Right forelimb (tissue), 1 donor: ENCODE measurements around the gene YBX2.
A peak's percentile ranks its signal among the peaks of the same experiment; 100 is the strongest.
"Not testable (repeated sequence)": the region's sequence is repeated elsewhere in the genome, so short reads cannot be mapped to it uniquely, and the experiment has no call there.

Source experiments
- DNase-seq: peaks from one replicate; pipeline ENCODE4 v3.0.0-alpha.2; 2018

YBX2 gene

DNA sequence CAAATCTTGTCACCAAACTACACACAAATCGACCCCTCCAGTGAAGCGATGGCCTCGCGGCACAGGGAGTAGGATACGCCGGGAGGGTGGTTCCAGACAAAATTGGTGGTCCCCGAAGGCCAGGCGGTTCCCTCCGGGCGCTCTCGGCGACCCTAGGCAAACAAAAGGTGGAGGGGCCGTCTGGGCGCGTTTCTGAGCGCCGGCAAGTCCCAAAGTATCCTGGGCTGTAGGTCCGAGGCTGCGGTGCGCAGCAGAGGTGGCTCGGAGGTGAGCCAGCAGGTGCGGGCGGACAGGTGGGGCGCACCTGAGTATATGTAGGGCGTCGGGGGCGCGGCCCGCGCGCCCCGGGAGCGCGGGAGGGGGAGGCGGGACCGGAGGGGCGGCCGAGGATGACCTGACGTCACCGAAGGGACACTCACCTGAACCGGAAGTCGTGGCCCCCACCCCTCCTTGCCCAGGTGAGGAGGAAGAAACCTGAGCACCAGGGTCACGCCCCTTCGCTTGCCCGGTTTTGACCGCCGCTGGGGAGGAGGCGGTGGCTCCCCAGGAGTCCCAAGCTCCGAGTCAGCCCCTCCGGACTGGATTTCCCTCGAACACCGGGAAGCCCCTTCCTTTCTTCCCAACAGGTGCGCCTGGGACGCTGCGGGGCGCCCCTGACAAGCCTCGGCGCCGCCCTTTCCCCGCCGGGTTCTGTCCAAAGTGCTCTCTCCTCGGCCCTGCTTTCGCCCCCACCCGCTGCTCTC, 32.1 kb downstream of the YBX2 start, which contains the start of gene CLDN7:
Gene CLDN7 (minus strand): TSS at position 287 of the 743 bp plus-strand sequence. CDS start 435 bp downstream, outside the sequence.
- DNase-seq, result no peak

DNA sequence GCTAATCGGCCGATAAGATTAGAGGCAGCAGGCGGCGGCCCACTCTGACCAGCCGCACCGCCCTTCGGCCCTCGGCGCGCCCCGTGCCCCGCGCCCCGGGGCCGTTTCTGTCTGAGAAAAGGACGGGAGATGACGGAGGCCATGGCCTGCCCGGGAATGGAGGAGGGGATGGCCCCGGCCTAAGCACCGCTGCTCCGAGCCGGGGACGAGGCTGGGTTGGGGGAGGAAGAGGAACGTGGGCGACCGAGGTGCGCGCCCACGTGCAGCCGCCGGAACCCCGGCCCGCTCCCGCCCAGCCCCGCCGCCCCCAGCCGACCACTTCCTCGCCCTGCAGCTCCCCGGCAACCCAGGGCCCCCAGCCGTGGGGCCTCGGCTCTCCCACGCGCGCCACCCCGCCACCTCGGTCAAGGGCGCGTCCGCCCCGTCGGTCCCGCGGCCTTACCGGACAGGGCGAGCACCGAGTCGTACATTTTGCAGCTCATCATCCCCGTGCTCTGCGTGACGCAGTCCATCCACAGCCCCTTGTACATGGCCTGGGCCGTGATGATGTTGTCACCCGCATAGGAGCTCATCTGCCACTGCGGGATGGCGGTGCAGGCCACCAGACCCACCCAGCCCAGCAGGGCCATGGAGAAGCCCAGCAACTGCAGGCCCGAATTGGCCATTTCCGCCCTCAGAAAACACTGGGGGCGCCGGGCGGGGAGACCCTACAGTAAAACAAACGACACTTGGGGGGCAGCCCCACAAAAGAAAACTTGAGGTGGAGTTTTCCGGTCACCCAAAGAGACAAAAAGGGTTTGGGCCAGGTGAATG, 32.9 kb downstream of the YBX2 start:
- no peak for DNase-seq

DNA sequence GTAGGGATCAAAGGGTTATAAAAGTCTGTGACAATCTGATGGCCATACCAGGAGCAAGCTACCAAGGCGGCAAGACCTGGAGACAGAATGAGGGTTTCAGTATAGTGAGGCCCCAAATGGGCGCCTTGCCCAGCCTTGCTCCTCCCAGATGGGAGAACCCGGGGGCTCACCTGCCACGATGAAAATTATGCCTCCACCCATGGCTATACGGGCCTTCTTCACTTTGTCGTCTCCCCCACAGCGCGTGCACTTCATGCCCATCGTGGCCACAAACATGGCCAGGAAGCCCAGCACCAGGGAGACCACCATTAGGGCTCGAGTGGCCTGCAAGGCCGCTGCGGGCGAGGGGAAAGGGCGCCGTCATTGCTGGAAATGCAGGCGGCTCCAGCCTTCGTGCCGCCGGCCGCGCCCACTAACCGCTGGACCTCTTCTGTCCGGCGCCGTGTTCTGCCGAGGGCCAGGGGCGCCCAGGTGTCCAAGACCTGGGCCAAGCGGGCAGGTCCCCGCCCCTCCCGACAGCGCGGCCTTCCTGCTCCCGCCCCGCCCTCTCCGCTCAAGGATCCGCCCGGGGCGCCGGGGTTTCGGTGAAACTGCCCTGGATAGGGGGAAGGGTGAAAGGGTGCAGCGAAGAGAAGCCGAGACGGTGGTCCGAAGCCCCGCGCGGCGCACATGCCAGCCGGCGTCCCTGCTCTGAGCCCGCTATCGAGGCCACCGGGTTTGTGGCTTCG, 33.6 kb downstream of the YBX2 start:
- DNase-seq, result peak; percentile 59

DNA sequence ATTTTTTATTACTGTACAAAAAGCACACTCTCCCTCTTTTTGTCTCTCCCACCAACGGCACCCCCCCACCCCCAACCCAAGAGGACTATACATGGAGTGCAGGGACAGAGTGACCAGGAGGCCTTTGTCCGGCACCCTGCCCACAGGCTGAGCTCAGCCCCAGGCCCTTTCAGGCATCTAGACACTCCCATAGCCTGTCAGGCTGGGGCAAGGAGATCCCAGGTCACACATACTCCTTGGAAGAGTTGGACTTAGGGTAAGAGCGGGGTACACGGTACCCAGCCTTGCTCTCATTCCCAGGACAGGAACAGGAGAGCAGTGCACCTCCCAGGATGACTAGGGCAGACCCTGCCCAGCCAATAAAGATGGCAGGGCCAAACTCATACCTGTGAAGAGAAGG, 34.3 kb downstream of the YBX2 start:
- no peak for DNase-seq

DNA sequence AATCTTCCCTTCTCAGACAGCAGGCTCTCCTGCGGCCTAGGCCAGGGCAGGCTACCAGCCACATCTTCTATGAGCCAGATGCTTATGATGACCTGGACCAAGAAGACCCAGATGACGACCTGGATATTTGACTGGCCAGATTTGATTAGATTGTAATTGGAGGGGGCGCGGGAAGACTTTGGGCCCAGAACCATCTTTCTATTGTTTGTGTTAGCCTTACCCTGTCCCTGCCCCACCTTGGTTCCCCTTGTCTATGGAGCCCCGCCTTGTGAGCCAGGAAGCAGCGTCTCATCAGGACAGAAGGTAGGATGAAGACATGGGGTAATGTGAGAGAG, 34.9 kb downstream of the YBX2 start:
- DNase-seq, result no peak

DNA sequence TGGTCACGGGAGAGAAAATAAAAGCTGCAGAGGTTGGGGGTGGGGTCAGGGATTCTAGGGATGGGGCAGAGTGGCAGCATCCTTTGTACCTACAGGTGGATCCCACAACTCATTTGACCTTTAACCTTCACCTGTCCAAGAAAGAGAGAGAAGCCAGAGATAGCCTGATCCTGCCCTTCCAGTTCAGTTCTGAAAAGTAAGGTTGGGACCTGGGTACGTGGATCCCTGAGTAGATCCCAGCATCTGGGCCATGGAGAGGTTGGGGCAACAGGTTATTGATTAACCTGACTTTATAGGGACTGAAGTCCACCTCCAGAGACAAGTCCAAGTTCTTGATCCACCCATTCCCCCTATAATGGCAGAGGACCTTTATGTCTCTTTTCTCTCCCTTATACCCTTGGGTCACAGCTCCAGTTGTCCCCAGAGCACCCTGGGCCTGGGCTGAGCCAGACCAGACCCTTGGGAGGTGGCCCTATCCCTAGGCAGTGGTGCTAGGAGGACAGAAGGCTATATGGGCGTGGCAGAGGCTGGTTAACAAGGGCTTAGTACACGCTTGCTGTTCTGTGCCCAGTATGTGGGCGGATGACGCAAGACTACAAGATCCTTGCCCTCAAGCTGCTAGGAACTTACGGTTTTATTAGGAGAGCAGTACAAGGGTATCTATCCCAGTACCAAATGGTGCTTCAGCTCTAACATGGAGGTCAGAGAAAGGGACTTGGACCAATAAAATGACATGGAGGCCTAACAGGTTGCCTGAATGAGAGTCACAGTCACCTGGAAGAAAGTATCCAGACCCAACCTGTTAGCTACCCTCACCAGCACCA, 35.5 kb downstream of the YBX2 start:
- no peak for DNase-seq

DNA sequence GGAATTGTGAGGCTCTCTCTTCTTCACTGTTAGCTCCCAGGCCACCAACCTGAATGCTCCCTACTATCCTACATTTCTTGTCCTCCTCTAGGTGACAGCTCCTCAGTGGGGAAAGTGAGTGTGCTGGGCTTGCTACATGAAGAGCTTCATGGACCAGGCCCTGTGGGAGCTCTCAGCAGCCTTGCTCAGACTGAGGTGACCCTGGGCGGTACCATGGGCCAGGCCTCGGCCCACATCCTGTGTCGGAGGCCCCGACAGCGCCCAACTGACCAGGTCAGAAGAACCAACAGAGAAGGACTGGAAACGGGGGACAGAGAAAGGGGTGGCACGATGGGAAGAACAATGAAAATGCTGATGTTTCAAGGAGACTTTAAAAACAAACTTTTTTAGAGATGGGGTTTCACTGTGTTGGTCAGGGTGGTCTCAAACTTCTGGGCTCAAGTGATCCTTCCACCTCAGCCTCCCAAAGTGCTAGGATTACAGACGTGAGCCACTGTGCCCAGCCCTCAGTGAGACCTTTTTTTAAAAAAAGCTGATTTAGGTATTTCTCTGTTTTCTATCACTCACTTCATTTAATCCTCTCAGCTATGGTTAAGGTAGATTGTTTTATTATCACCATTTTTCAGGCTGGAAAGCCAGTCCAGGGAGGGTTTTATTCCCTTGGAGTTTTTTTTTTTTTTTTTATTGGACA, 37.5 kb downstream of the YBX2 start:
- no peak for DNase-seq

DNA sequence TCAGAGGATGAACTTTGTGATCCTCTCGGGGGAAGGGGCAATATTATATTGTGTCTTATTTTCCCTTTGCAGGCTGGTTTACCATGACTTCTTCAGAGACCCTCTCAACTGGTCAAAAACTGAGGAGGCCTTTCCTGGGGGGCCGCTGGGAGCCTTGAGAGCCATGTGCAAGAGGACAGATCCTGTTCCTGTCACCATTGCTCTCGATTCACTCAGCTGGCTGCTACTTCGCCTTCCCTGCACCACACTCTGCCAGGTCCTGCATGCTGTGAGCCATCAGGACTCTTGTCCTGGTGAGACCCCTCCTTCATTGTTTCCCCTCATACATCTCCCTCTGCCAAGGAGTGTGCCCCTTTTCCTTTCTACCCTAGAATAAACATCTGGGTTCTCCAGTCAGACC, 39.9 kb downstream of the YBX2 start:
- DNase-seq, result no peak

DNA sequence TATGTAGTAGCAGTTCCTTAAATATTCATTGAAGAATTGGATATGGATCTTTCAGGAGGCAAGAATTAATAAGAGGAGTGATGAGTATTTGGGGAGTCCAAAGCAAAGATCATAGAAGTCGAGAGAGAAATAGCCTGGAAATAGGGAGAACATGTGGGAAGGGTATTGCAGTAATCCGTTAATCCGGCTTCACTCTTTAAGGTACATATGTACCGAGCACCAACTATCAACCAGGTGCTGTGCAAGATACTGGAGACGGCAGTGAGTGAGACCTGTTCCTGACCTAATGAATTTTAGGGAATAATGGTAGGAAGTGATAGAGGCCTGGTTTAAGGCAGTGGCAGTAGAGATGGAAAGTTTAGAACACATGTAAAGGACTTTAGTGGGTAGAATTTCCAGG, 41.4 kb downstream of the YBX2 start:
- DNase-seq, result no peak

DNA sequence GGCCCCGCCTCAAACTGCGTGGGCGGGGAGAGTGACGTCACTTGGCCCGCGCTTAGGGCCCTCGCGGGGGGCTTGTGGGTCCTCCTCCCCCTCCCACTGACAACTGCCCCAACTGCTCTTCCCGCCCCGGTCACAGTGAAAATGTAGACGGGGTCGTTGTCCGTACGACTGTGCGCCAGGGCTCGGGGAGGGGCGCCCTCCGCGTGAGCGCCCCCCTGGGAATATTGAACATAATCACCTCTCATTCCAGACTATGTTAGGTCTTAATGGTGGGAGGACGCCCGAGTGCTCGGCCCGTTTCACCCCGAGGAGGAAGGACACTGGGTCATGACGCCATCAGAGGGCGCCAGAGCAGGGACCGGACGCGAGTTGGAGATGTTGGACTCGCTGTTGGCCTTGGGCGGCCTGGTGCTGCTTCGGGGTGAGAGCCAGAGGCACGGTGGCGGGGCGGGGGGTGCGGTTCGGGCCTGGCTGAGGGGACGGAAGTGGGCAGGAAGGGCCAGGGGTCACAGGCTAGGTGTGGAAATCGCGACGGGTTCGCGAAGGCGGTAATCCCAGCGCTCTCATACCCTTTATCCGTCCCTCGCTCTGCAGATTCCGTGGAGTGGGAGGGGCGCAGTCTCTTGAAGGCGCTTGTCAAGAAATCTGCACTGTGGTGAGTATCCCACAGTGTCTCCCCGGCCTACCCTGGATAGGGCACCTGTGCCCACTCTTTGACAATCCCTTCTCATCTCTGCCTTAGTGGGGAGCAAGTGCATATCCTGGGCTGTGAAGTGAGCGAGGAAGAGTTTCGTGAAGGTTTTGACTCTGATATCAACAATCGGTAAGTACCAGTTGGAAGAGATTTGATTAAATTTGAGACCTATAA, 42.0 kb downstream of the YBX2 start, which contains the start of gene ELP5:
Gene ELP5 (plus strand): TSS at position 40 of the 868 bp plus-strand sequence. CDS start 336 bp downstream, at position 376.
- DNase-seq, result peak; percentile 99

DNA sequence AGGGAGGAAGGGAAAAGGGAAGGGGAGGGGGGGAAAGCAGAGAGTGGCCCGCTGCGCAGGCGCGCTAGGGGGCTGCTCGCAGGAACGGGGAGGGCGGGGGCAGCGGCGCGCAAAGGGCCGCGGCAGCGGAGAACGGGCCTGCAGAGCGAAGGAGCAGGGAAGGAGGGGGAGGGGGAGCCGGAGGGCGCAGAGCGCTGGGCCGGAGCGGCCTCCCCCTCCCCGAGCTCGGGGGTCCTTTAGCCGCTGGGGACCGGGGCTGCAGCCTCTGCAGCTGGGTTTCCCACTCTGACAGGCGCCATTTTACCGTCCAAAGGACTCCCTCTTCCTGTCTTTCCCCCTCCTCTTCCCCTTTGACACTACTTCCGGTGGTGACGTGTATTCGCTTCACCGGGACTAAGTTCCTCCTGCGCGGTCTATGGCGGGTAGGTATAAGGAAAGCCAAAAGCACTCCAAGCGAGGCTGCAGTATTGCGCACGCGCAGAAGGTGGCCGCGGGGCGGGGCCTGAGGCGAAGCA, 42.7 kb downstream of the YBX2 start, which contains the start of gene CTDNEP1:
Gene CTDNEP1 (minus strand): TSS at position 74 of the 515 bp plus-strand sequence. CDS start 438 bp downstream, outside the sequence.
- DNase-seq, result no peak

DNA sequence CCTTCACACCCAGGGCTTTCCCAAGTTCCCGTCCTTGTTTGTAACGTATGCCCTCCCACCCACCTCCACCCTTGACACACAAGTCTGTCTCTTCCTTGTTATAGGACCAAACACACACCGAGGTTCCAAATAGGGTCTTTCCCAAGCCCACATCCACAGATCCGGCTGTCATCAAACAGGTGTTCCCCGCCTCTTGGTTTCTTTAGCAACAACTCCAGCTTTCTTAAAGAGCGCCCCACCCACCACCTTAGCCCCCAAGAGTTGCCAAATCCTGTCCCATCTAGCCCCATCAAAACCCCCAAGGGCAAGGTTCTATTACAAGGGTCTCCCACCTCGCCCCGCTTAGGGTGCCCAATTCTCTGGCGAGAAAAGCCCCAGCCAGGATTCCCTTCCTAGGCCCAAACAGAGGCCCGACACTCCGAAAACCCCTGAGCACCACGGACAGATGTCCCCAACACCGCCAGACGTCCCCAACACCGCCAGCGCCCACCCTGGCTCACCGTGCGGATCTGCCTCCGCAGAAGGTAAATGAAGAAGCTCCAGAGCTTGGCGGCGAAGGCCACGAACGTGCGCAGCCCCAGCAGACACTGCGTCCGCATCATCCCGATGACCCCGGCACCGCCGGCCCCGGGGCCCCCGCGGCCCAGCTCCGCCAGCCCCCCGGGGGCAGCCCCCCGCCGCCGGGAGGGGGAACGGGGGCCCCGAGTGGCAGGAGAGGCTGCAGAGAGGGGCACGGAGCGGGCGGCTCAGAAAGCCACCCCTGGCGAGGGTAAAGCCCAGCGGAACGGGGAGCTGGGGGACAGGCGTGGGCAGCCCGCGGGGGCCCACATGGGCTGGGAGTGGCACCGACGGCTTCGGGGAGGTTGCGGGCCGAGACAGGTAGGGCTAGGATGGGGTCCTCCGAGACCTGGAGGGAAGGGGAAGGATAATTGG, 43.5 kb downstream of the YBX2 start:
- DNase-seq, result no peak

DNA sequence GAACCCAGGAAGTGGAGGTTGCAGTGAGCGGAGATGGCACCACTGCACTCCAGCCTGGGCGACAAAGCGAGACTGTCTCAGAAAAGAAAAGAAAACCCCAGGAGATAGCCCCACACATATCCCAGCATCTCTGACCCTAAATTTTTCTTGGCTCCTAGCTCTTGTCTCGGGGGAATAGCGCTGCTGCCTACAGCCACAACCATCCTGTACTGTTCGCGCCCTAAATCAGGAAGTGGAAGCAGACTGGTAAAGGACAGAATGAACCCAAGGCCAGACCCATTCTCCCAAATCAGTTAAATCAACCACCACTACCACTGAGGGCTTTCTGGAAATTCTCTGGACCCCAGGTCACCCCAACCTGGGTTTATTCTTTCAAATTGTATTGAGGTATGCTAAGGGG, 44.6 kb downstream of the YBX2 start:
- DNase-seq, result no peak

DNA sequence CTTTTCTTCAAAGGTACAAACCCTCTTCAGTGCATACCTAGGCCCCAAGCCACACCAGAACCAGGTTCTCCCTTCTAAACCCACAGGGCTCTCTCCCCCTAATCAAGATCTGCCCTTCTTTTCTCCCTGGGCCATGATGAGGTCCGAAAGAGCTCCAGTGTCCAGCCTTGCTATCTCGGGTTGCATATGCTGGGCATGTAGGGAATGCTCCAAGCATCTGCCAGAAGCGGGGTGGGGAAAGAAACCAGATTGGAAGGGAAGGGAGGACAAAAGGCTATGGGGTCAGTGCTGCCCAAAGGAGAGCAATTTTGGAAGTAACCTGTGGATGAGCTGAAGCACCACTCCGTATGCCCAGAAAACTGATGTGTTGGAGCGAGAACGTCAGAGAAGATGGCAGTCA, 45.2 kb downstream of the YBX2 start:
- DNase-seq, result no peak

DNA sequence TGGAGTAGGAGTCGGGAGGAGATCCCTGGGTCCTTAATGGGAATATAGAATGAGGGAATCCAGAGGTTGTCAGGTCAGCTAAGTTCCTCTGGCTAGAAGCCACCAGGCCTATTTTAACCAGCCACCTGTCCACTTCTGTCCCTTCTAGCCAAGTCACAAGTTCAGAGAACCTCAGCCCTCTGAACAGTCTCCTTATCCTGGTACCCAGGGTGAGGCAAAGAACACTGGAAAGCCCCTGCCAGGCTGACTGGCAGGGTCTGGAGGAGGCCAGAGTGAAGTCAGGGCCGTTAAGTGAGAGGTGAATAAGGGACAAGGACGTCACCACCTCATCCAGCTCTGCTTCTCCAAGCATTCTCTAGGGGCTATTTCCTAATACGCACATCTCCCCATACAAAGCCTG, 45.6 kb downstream of the YBX2 start:
- no peak for DNase-seq

DNA sequence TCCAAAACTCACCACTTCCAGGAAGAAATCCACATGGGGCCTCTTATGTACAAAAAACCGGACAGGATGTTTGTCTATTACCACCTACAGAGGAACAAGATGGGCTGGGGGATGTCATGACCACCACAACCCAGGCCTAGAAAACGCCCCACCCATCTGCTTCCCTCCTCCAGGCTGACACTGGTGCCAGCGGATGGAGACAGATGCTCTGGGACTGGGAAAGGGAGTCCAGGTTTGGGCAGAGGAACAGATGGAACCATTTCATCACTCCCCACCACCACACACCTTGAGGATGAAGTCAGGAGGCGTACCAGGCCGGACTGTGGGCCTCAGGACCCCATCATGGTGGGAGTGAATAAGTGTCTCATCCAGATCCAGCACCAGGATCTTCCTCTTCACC, 47.7 kb downstream of the YBX2 start:
- DNase-seq, result no peak

DNA sequence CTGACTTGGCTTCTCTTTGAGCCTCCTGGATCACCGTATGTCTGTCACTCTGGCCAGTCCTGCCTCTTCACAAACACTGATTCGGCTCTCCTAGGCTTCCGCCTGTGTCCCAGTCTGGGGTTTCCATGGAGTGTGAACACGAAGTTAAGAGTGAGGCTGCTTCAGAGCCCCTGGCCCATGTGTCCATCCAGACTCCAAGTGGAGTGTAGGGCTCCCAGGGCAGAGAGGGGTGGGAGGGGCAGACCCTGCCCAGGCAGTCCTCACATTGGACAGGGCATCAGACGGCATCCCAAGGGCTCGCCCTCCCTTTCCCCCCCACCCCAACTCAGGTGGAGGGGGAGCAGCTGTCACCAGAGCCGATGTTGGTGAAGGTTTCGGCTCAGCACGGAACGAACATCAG, 50.6 kb downstream of the YBX2 start:
- DNase-seq, result not testable (repeated sequence)

DNA sequence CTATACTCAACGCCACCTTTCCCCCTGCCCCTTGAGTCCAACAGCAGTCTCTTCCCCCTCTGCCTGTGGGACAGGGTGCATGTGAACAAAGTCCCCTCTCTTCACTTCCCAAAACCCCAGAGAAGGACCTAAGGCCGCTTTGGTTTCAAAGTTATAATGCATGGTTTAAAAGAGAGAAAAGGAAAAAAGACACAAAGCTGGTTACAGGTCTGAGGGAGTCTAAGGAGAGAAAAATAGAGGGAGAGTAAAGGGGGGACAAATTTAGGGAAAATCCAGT, 51.0 kb downstream of the YBX2 start:
- DNase-seq, result no peak

DNA sequence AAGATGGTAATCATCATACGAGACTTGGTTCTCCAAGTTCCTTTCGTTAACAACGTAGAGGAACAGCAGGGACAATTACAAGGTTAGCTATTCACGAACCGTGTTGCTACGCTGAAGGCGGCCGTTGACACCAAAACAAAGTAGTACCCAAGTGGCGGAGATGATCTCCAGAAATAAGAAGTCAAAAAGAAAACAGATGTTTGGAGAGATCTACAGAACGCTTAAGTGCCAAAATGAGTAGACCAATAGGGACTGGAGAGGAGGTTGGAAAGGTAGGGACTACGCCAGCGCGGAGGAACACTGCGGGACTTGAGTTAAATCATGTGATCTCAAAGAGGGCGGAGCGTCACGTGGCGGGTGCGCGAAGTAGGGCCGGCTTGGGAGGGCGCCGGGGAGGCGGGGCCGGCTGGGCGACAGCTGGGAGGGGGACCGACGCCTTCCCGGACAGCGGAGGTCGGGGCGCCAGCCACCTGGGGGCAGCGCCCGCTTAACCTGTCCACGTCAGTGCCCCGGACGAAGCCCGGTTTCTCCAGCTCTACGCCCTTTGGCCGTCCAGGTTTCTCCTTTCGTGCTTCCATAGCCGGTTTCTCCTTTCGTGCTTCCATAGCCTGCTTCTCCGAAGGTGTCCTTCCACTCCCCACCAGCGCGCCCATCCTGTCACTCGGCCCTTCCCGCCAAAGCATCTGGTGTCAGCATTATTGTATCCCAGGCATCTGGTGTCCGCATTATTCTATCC, 51.6 kb downstream of the YBX2 start:
- DNase-seq, result peak; percentile 98
